ENCODE measurements around the gene DSP. TPM values are rescaled to one million over a fixed set of nuclear protein-coding genes. Genes with fewer than 3 reads are reported as not detected.

The DSP gene
- polyA plus RNA-seq, 1 donor from 2014 or later: 0.05 TPM

DNA sequence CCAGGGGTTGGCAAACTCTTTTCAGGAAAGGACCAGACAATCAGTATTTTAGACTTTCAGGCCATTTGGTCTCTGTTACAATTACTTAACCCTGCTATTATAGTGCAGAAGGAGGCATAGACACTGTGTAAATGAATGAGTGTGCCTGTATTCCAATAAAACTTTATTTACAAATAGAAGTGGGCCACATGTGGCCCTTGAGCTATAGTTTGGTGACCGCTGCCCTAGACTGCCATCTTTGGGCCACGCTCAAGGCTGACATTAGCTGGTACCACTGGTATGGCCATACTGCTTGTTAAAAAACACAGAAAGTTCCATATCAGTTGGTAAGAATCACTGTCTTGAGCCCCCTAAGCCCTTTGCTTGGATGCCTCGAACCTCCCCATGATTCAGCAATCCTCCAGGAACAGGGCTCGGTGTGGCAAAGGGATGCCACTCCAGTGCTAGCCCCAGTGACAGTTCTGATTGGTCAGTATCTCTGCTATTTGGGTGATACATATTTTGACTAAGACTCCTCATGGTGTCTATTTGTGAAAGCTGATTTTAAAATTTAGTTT lies 25.2 kb downstream of the DSP start:
- no peaks in the 10 kb centered on the region for H3K9me2 ChIP-seq (ENCODE audit: insufficient read depth, low read length)
- H3K4me2 ChIP-seq (ENCODE audit: low read length): no peak overlapping the region
- H3K27ac ChIP-seq (ENCODE audit: low read length): no peak overlapping the region
- H2AFZ ChIP-seq (ENCODE audit: low read depth, low read length): no peak overlapping the region
- no peaks in the 10 kb centered on the region for H3K27me3 ChIP-seq (ENCODE audit: insufficient read depth, low read depth, low read length)
- no peak overlapping the region for H3K9ac ChIP-seq (ENCODE audit: low read length)
- no peaks in the 10 kb centered on the region for H3K36me3 ChIP-seq (ENCODE audit: insufficient read depth, low read length)
- no peaks in the 10 kb centered on the region for H3K79me2 ChIP-seq (replicated peaks; ENCODE audit: insufficient read depth, low read length)
- no peak overlapping the region for H3K4me3 ChIP-seq (ENCODE audit: low read length)
- TF ChIP-seq, protein P1, sequence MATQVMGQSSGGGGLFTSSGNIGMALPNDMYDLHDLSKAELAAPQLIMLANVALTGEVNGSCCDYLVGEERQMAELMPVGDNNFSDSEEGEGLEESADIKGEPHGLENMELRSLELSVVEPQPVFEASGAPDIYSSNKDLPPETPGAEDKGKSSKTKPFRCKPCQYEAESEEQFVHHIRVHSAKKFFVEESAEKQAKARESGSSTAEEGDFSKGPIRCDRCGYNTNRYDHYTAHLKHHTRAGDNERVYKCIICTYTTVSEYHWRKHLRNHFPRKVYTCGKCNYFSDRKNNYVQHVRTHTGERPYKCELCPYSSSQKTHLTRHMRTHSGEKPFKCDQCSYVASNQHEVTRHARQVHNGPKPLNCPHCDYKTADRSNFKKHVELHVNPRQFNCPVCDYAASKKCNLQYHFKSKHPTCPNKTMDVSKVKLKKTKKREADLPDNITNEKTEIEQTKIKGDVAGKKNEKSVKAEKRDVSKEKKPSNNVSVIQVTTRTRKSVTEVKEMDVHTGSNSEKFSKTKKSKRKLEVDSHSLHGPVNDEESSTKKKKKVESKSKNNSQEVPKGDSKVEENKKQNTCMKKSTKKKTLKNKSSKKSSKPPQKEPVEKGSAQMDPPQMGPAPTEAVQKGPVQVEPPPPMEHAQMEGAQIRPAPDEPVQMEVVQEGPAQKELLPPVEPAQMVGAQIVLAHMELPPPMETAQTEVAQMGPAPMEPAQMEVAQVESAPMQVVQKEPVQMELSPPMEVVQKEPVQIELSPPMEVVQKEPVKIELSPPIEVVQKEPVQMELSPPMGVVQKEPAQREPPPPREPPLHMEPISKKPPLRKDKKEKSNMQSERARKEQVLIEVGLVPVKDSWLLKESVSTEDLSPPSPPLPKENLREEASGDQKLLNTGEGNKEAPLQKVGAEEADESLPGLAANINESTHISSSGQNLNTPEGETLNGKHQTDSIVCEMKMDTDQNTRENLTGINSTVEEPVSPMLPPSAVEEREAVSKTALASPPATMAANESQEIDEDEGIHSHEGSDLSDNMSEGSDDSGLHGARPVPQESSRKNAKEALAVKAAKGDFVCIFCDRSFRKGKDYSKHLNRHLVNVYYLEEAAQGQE (IDR thresholded peaks at IDR 0.05; ENCODE audit: borderline replicate concordance): no peak
- TF ChIP-seq SMC3 (conservative IDR thresholded peaks at IDR 0.05; ENCODE audit: poor library complexity): no peak
- TF ChIP-seq MXI1 (conservative IDR thresholded peaks at IDR 0.05; ENCODE audit: poor library complexity, severe bottlenecking): no peak
- no peak for TF ChIP-seq POLR2AphosphoS5 (IDR thresholded peaks at IDR 0.05)
- no peak for TF ChIP-seq TAF1 (IDR thresholded peaks at IDR 0.05; ENCODE audit: low read depth)
- TF ChIP-seq EZH2 (IDR thresholded peaks at IDR 0.05; ENCODE audit: borderline replicate concordance, insufficient read depth, low read length, poor library complexity, severe bottlenecking): no peak
- TF ChIP-seq, protein P2, sequence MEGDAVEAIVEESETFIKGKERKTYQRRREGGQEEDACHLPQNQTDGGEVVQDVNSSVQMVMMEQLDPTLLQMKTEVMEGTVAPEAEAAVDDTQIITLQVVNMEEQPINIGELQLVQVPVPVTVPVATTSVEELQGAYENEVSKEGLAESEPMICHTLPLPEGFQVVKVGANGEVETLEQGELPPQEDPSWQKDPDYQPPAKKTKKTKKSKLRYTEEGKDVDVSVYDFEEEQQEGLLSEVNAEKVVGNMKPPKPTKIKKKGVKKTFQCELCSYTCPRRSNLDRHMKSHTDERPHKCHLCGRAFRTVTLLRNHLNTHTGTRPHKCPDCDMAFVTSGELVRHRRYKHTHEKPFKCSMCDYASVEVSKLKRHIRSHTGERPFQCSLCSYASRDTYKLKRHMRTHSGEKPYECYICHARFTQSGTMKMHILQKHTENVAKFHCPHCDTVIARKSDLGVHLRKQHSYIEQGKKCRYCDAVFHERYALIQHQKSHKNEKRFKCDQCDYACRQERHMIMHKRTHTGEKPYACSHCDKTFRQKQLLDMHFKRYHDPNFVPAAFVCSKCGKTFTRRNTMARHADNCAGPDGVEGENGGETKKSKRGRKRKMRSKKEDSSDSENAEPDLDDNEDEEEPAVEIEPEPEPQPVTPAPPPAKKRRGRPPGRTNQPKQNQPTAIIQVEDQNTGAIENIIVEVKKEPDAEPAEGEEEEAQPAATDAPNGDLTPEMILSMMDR (IDR thresholded peaks at IDR 0.05; ENCODE audit: poor library complexity, severe bottlenecking): no peak
- TF ChIP-seq EP300 (conservative IDR thresholded peaks at IDR 0.05; ENCODE audit: poor library complexity, severe bottlenecking): no peak
- TF ChIP-seq RAD21 (conservative IDR thresholded peaks at IDR 0.05): no peak
- H3K9me3 ChIP-seq (ENCODE audit: low read length): no peaks in the 10 kb centered on the region
- H3F3A ChIP-seq (ENCODE audit: insufficient read depth, low read length, poor library complexity, severe bottlenecking): no peaks in the 10 kb centered on the region
- H4K20me1 ChIP-seq (ENCODE audit: insufficient read depth): no peaks in the 10 kb centered on the region

DNA sequence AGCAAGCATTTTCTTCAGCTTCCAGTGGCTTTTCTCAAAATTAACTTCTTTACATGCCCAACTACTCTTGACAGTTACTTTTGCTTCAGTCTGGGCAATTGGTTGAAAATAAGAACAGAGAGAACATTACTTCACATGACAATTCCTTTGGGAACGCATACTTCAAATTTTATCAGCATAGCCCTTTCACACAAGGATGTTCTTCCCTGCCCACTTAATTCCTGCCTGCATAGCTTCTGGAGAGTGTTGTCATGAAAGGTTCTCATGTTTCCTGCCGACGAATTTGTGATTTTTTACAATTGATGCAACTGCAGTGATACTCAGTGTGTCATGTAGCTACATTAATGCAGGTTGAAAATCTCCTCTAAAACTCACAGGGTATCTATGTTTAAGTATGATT lies 26.6 kb downstream of the DSP start:
- H3K27ac ChIP-seq (ENCODE audit: low read length): no peak overlapping the region

More for the DNA sequence above, 26.6 kb downstream of the DSP start:
- H3K36me3 ChIP-seq (ENCODE audit: insufficient read depth, low read length): no peaks in the 10 kb centered on the region
- TF ChIP-seq, protein P1 (IDR thresholded peaks at IDR 0.05; ENCODE audit: borderline replicate concordance): no peak
- TF ChIP-seq EP300 (conservative IDR thresholded peaks at IDR 0.05; ENCODE audit: poor library complexity, severe bottlenecking) (no peak), POLR2AphosphoS5 (IDR thresholded peaks at IDR 0.05) (no peak), MXI1 (conservative IDR thresholded peaks at IDR 0.05; ENCODE audit: poor library complexity, severe bottlenecking) (no peak), EZH2 (IDR thresholded peaks at IDR 0.05; ENCODE audit: borderline replicate concordance, insufficient read depth, low read length, poor library complexity, severe bottlenecking) (no peak), SMC3 (conservative IDR thresholded peaks at IDR 0.05; ENCODE audit: poor library complexity) (no peak), TAF1 (IDR thresholded peaks at IDR 0.05; ENCODE audit: low read depth) (no peak), RAD21 (conservative IDR thresholded peaks at IDR 0.05) (no peak)
- TF ChIP-seq, protein P2 (IDR thresholded peaks at IDR 0.05; ENCODE audit: poor library complexity, severe bottlenecking): no peak
- no peaks in the 10 kb centered on the region for H3K9me3 ChIP-seq (ENCODE audit: low read length)
- no peaks in the 10 kb centered on the region for H3K9me2 ChIP-seq (ENCODE audit: insufficient read depth, low read length)
- no peak overlapping the region for H2AFZ ChIP-seq (ENCODE audit: low read depth, low read length)
- no peak overlapping the region for H3K9ac ChIP-seq (ENCODE audit: low read length)
- no peak overlapping the region for H3K4me2 ChIP-seq (ENCODE audit: low read length)
- no peaks in the 10 kb centered on the region for H3F3A ChIP-seq (ENCODE audit: insufficient read depth, low read length, poor library complexity, severe bottlenecking)
- H3K4me3 ChIP-seq (ENCODE audit: low read length): no peak overlapping the region
- H4K20me1 ChIP-seq (ENCODE audit: insufficient read depth): no peaks in the 10 kb centered on the region
- H3K27me3 ChIP-seq (ENCODE audit: insufficient read depth, low read depth, low read length): no peaks in the 10 kb centered on the region
- no peaks in the 10 kb centered on the region for H3K79me2 ChIP-seq (replicated peaks; ENCODE audit: insufficient read depth, low read length)

Data from neural cell (in vitro differentiated cells).